HG03066 (cell line): ENCODE results near the gene PLCD1.

Experiments used
- ATAC-seq: cut with Tn5 transposase; IDR thresholded peaks from one replicate; pipeline ENCODE4 v1.9.1; 2021; ENCODE audit warnings: low read depth; ENCODE audit not compliant: unreplicated experiment

PLCD1 gene

DNA sequence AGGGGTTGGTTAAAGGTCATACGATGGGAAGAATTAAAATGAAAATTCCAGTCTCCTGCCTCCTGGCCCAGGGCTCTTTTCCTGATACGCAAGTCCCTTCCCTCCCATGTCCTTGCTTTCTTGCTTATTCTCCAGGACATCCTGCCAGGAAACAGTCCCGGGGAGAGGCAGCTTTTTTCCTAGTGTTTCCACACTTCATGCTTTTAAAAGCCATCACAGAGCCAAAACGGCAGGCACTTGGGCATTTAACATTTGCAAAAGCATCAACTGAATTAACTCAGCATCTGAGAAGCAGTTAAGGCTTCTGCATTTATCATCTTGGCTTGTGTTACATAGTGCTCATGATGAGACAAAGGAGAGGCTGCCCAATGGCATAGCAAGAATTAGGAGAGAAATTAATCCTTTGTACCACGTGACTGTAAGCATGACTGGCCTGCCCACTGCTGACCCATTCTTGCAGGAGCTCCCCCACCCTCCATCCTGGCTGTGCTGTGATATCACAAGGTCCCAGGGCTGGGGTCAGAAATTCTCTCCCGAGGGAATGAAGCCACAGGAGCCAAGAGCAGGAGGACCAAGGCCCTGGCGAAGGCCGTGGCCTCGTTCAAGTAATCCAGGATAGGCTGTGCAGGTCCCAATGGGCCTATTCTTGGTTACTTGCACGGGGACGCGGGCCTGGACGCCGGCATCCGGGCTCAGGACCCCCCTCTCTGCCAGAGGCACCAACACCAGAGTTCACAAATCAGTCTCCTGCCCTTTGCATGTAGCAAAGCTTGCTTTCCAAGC lies 60.4 kb downstream of the PLCD1 start:
- ATAC-seq, result no peak

- no peak for ATAC-seq
Measured at GRCh38 chr3:37968199-37968598, 61.2 kb downstream of the PLCD1 start.

DNA sequence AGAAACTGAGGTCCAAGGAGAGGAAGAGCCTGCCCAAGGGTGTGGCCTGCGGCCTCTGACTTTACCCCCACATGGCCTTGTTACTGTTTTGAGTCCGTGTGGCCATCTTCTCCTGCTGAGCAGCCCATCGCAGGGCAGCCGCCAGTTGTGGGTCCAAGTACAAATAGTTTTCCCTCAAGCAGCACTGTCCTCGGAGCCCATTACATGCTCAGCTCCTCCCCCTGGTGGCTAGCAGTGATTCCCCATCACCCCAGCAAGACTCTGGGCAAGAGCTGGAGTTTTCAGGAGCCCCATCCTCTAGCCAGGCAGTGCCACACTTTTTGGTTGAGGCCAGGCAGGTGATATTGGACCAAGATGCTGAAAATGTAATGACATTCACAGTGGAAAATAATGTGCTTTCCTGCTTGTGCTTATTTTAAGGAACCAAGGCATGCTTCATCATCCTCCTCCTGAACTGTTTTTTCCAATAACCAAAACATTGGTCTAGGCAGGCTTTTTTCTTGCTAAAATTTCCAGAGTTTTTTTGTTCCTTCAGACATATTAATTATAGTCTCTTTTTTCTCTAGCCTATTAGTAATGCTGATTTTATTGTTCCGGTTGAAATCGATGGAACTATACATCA lies 62.1 kb downstream of the PLCD1 start:
- ATAC-seq, result peak; percentile 80

GRCh38 chr3:37964716-37965115 lies 64.7 kb downstream of the PLCD1 start:
- ATAC-seq, result no peak

GRCh38 chr3:37964146-37964545 lies 65.3 kb downstream of the PLCD1 start:
- ATAC-seq, result no peak

- no peak for ATAC-seq
Measured at GRCh38 chr3:37963635-37964034, 65.8 kb downstream of the PLCD1 start.

DNA sequence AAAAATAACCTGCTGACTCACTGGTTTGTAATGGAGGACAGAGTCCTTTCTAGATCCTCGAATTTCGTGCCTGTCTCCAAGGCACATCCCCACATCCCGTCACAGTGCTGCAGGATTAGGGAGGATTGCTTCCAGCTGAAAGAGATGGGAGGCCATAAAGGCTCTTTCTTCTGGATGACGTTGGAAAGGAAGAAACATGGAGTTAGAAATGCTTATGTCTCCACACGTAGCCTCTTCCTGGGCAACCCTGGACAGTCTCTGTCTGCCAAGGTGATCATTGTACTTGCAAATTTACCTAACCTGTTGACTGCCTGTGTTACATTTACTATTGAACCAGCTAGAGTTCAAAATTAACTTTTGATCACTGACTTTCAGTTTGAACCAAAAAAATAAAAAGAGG lies 66.4 kb downstream of the PLCD1 start:
- ATAC-seq, result no peak

- ATAC-seq, result no peak
Measured at GRCh38 chr3:37961622-37962431, 67.6 kb downstream of the PLCD1 start.

DNA sequence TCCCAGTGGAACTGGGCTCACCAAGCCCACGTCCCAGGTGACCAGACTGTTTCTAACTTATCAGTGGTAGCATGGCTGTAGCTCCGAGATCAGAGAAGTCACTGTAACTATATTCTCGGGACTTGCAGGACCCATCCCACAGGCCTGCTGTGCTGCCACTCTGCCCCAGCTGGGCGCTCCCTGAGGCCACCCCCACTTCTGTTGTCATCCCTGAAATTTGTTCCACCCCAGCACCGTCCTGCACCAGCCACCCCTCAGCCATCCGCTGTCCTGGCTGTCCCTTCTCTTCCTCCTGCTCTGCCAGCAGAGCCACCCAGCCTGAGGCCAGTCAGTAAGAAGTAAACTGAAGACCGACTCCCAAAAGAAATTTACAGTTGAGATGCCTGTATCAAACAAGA lies 71.9 kb downstream of the PLCD1 start:
- no peak for ATAC-seq
